ENCODE measurements around the gene NQO1. TPM values are rescaled to one million over a fixed set of nuclear protein-coding genes. Genes with fewer than 3 reads are reported as not detected.

The NQO1 gene
- total RNA-seq, 2 experiments from 2014 or later: 7.6 to 8.1 TPM

DNA sequence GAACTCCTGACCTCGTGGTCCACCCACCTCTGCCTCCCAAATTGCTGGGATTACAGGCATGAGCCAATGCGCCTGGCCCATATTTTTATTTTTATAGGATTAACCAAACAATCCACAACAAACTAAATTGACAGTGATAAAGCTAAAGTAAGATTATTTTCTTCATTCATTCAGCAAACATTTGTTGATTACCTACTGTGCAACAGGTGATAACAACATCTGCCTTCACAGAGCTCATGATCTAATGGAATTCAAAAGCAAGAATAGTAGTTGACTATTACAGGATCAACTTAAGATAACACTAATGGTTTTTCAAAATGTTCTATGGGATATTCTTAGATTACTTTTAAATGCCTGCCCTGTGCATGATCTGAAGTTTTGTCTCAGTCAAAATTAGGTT, 37.8 kb downstream of the NQO1 start:
- Mint-ChIP-seq H3K4me3 (no peak overlapping the region), H3K36me3 (ENCODE audit: low read depth) (peaks cover 42% of the 10 kb centered on the region), H3K27me3 (no peaks in the 10 kb centered on the region), H3K4me1 (ENCODE audit: low read depth) (peaks cover 16% of the 10 kb centered on the region), H3K9me3 (no peaks in the 10 kb centered on the region), H3K27ac (no peak overlapping the region)
- ATAC-seq (no peak), DNase-seq (no peak)
- POLR2A ChIA-PET: interaction anchor here (0.7 kb wide), 1 partner anchor 10 kb away, joined by 3 read pairs; no protein-coding TSS in a partner anchor
- CTCF ChIA-PET: interaction anchor here (1.0 to 1.8 kb wide), 3 partner anchors 11 to 21 kb away, joined by 3 read pairs; no protein-coding TSS in a partner anchor
- intact Hi-C loops (cut with micrococcal nuclease): no loop called here
- TF ChIP-seq, protein P1, sequence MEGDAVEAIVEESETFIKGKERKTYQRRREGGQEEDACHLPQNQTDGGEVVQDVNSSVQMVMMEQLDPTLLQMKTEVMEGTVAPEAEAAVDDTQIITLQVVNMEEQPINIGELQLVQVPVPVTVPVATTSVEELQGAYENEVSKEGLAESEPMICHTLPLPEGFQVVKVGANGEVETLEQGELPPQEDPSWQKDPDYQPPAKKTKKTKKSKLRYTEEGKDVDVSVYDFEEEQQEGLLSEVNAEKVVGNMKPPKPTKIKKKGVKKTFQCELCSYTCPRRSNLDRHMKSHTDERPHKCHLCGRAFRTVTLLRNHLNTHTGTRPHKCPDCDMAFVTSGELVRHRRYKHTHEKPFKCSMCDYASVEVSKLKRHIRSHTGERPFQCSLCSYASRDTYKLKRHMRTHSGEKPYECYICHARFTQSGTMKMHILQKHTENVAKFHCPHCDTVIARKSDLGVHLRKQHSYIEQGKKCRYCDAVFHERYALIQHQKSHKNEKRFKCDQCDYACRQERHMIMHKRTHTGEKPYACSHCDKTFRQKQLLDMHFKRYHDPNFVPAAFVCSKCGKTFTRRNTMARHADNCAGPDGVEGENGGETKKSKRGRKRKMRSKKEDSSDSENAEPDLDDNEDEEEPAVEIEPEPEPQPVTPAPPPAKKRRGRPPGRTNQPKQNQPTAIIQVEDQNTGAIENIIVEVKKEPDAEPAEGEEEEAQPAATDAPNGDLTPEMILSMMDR (IDR thresholded peaks at IDR 0.05): no peak

DNA sequence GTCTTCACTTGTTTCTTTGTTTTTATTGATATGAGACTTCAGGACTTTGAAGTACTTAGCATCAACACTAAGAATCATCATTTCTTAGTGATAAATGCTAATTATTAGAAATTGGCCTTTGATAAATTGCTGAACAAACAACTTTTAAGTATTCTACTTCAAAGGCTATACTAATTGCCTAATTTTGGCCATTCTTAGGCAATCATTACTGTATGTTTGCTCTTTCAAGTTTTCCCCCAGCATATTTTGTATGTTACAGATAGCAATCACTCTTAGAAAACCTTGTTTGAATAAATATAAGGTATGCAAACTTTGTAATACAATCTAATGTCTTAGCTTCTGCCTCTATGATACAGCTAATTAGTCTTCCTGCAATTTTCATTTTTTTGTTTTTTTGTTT, 46.0 kb downstream of the NQO1 start:
- H3K27me3 Mint-ChIP-seq: no peaks in the 10 kb centered on the region

DNA sequence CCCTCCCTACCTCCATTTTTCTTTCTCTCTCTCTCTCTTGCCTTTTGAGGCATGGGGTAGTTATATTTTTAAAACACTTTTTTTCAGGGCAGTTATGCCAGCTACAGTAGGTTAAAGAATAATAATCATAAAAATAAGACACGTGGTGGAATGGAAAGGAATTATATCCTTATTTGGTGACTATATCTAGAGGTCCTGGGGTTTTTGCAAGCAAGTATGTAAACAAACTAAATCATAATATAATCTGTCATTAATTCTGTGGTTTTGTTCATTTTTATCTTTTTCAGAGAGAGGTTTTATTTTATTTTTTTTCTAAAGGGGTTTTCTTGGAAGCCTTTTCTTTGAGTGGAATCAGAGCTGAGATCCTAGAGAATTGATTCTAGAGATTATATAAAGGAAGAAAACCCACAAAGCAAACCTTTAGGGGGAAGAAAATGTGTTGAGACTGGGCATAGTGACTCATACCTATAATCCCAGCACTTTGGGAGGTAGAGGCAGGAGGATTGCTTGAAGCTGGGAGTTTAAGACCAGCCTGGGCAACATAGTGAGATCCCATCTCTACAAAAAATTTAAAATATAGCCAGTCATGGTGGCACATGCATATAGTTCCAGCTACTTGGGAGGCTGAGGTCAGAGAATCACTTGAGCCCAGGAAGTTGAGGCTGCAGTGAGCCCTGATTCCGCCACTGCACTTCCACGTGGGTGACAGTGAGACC, 53.2 kb downstream of the NQO1 start:
- H3K4me1 Mint-ChIP-seq (ENCODE audit: low read depth): no peaks in the 10 kb centered on the region
- H3K27me3 Mint-ChIP-seq: no peaks in the 10 kb centered on the region
- DNase-seq (no peak), ATAC-seq (no peak)
- TF ChIP-seq, protein P1 (IDR thresholded peaks at IDR 0.05): no peak
- intact Hi-C loops (cut with micrococcal nuclease): no loop called here
- no peak overlapping the region for H3K27ac Mint-ChIP-seq
- CTCF ChIA-PET: no interaction called here
- H3K4me3 Mint-ChIP-seq: no peak overlapping the region
- no peaks in the 10 kb centered on the region for H3K9me3 Mint-ChIP-seq
- H3K36me3 Mint-ChIP-seq (ENCODE audit: low read depth): peaks cover 39% of the 10 kb centered on the region
- POLR2A ChIA-PET: no interaction called here

More for the DNA sequence above, 46.0 kb downstream of the NQO1 start:
- intact Hi-C loops (cut with micrococcal nuclease): no loop called here
- Mint-ChIP-seq H3K4me1 (ENCODE audit: low read depth) (no peaks in the 10 kb centered on the region), H3K4me3 (no peak overlapping the region), H3K27ac (peak overlapping the region; percentile 48), H3K36me3 (ENCODE audit: low read depth) (peaks cover 32% of the 10 kb centered on the region), H3K9me3 (no peaks in the 10 kb centered on the region)
- ATAC-seq (no peak), DNase-seq (no peak)
- CTCF ChIA-PET: interaction anchor here (1.0 to 1.5 kb wide), 3 partner anchors 29 to 284 kb away, joined by 3 to 4 read pairs (median 3); no protein-coding TSS in a partner anchor
- TF ChIP-seq, protein P1 (IDR thresholded peaks at IDR 0.05): no peak
- POLR2A ChIA-PET: interaction anchor here (0.6 kb wide), 1 partner anchor 255 kb away, joined by 3 read pairs; no protein-coding TSS in a partner anchor

DNA sequence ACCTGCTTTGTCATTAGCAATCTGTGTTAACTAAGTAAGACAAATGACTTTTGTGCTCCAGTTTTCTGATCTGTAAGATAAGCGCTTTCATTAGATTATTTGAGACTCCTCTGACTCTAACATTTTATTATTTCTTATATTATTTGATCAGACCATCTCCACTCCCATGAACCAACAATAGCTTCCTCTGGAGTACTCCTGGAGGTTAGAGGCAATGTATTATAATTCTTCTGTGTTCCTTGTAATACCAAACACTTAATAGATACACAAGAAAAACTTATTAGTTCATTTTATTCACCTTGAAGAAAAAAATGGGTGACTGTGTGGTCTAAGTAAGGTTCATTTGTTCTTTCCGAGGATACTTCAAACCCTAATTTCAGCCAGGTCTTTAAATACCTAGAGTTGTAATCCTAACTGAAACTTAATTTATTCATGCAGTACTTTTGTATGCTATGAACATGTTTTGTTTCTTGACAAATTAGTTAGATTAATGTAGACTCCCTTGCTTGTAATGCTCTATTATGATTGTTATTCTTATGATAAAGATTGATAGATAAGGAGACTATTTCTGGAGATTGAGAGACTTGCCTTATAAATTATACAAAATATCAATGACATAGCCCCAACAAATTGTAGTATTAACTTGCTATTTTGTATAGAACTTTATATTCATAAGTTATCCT, 53.9 kb downstream of the NQO1 start:
- H3K27me3 Mint-ChIP-seq: no peaks in the 10 kb centered on the region
- TF ChIP-seq, protein P1 (IDR thresholded peaks at IDR 0.05): no peak

DNA sequence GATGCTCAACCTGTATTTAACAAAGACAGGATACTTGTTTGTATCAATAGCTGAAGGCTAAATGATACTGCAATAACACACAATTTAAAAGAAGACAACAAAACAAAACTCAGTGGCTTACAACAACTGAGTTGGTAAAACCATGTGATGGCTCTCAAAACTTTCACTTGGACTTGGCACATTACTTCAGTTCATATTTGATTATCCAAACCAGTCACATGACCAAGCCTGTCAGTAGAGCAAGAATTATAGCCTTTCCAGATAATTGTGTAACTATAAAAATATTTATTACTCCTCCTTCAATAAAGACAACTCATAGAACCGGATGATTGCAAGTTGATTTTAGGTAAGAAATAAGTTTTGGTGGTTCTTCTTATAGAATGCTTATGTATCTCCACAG, 56.8 kb downstream of the NQO1 start:
- CTCF ChIA-PET: interaction anchor here (0.7 to 1.5 kb wide), 3 partner anchors 40 to 281 kb away, joined by 3 to 5 read pairs (median 4); no protein-coding TSS in a partner anchor
- Mint-ChIP-seq H3K4me1 (ENCODE audit: low read depth) (no peaks in the 10 kb centered on the region), H3K27ac (no peak overlapping the region), H3K4me3 (no peak overlapping the region), H3K9me3 (no peaks in the 10 kb centered on the region), H3K36me3 (ENCODE audit: low read depth) (peaks cover 30% of the 10 kb centered on the region), H3K27me3 (no peaks in the 10 kb centered on the region)
- intact Hi-C loops (cut with micrococcal nuclease): no loop called here
- no peak for ATAC-seq
- DNase-seq: no peak
- POLR2A ChIA-PET: no interaction called here
- TF ChIP-seq, protein P1 (IDR thresholded peaks at IDR 0.05): no peak

More for the DNA sequence above, 53.9 kb downstream of the NQO1 start:
- CTCF ChIA-PET: no interaction called here
- Mint-ChIP-seq H3K4me3 (no peak overlapping the region), H3K36me3 (ENCODE audit: low read depth) (peaks cover 37% of the 10 kb centered on the region), H3K9me3 (no peaks in the 10 kb centered on the region), H3K4me1 (ENCODE audit: low read depth) (no peaks in the 10 kb centered on the region), H3K27ac (no peak overlapping the region)
- intact Hi-C loops (cut with micrococcal nuclease): no loop called here
- ATAC-seq: no peak
- POLR2A ChIA-PET: no interaction called here
- DNase-seq: no peak
